PC-9 (cell line): ENCODE measurements around the gene BRI3.

Source experiments
- CTCF ChIP-seq: fragments of 200-600 bp; sonication (generic); conservative IDR thresholded peaks from 2 replicates; pipeline ENCODE4 v1.6.1; 2017; ENCODE audit warnings: mixed run types, antibody characterized with exemption, mild to moderate bottlenecking, moderate library complexity
- EZH2 ChIP-seq: fragments of 200-600 bp; sonication (generic); IDR thresholded peaks from 2 replicates; pipeline ENCODE4 v1.8.0; 2017; ENCODE audit warnings: antibody characterized with exemption, low read depth

- TF ChIP-seq EZH2 (no peak), CTCF (no peak)
These were observed 49.3 kb upstream of the BRI3 start for GRCh38 chr7:98232263-98232585.
